ENCODE data around the gene FAM131B.
A peak's percentile ranks its signal among the peaks of the same experiment; 100 is the strongest.

Gene FAM131B

GRCh38 chr7:143363016-143363937 lies 764 bp upstream of the FAM131B start:
- no peak for TF ChIP-seq CTCF (IDR thresholded peaks at IDR 0.05; ENCODE audit: low read depth, low read length)
- Histone ChIP-seq H3K27ac (no peak overlapping the region), H3K4me3 (ENCODE audit: low read depth, low read length) (peak overlapping the region; percentile 35), H3K36me3 (no peaks in the 10 kb centered on the region), H3K27me3 (ENCODE audit: insufficient read depth, low read depth, severe bottlenecking) (peaks cover 15% of the 10 kb centered on the region), H3K9me3 (ENCODE audit: severe bottlenecking) (no peaks in the 10 kb centered on the region)
- DNase-seq: no peak

GRCh38 chr7:143361552-143362130 lies 872 bp downstream of the FAM131B start:
- TF ChIP-seq CTCF (IDR thresholded peaks at IDR 0.05; ENCODE audit: low read depth, low read length): no peak
- DNase-seq: no peak
- H3K9me3 ChIP-seq (ENCODE audit: severe bottlenecking): no peaks in the 10 kb centered on the region
- H3K36me3 ChIP-seq: no peaks in the 10 kb centered on the region
- peaks cover 15% of the 10 kb centered on the region for H3K27me3 ChIP-seq (ENCODE audit: insufficient read depth, low read depth, severe bottlenecking)
- no peak overlapping the region for H3K27ac ChIP-seq
- peak overlapping the region; percentile 59 for H3K4me3 ChIP-seq (ENCODE audit: low read depth, low read length)

- H3K27me3 ChIP-seq (ENCODE audit: insufficient read depth, low read depth, severe bottlenecking): peaks cover 15% of the 10 kb centered on the region
- no peaks in the 10 kb centered on the region for H3K9me3 ChIP-seq (ENCODE audit: severe bottlenecking)
- TF ChIP-seq CTCF (IDR thresholded peaks at IDR 0.05; ENCODE audit: low read depth, low read length): no peak
- no peak overlapping the region for H3K4me3 ChIP-seq (ENCODE audit: low read depth, low read length)
- H3K27ac ChIP-seq: no peak overlapping the region
- no peaks in the 10 kb centered on the region for H3K36me3 ChIP-seq
- DNase-seq: no peak
Measured at GRCh38 chr7:143360788-143361551, 1.5 kb downstream of the FAM131B start.

GRCh38 chr7:143359771-143360353 lies 2.7 kb downstream of the FAM131B start:
- Histone ChIP-seq H3K4me3 (ENCODE audit: low read depth, low read length) (no peak overlapping the region), H3K36me3 (no peaks in the 10 kb centered on the region), H3K9me3 (ENCODE audit: severe bottlenecking) (no peaks in the 10 kb centered on the region), H3K27ac (no peak overlapping the region), H3K27me3 (ENCODE audit: insufficient read depth, low read depth, severe bottlenecking) (peaks cover 15% of the 10 kb centered on the region)
- TF ChIP-seq CTCF (IDR thresholded peaks at IDR 0.05; ENCODE audit: low read depth, low read length): no peak
- no peak for DNase-seq

GRCh38 chr7:143358626-143359025 lies 3.9 kb downstream of the FAM131B start:
- Histone ChIP-seq H3K27me3 (ENCODE audit: insufficient read depth, low read depth, severe bottlenecking) (peaks cover 13% of the 10 kb centered on the region), H3K4me3 (ENCODE audit: low read depth, low read length) (no peak overlapping the region), H3K27ac (no peak overlapping the region), H3K36me3 (no peaks in the 10 kb centered on the region), H3K9me3 (ENCODE audit: severe bottlenecking) (no peaks in the 10 kb centered on the region)
- no peak for TF ChIP-seq CTCF (IDR thresholded peaks at IDR 0.05; ENCODE audit: low read depth, low read length)
- no peak for DNase-seq

Data from WERI-Rb-1 (cell line).